ENCODE data around the gene SCP2.

DNA sequence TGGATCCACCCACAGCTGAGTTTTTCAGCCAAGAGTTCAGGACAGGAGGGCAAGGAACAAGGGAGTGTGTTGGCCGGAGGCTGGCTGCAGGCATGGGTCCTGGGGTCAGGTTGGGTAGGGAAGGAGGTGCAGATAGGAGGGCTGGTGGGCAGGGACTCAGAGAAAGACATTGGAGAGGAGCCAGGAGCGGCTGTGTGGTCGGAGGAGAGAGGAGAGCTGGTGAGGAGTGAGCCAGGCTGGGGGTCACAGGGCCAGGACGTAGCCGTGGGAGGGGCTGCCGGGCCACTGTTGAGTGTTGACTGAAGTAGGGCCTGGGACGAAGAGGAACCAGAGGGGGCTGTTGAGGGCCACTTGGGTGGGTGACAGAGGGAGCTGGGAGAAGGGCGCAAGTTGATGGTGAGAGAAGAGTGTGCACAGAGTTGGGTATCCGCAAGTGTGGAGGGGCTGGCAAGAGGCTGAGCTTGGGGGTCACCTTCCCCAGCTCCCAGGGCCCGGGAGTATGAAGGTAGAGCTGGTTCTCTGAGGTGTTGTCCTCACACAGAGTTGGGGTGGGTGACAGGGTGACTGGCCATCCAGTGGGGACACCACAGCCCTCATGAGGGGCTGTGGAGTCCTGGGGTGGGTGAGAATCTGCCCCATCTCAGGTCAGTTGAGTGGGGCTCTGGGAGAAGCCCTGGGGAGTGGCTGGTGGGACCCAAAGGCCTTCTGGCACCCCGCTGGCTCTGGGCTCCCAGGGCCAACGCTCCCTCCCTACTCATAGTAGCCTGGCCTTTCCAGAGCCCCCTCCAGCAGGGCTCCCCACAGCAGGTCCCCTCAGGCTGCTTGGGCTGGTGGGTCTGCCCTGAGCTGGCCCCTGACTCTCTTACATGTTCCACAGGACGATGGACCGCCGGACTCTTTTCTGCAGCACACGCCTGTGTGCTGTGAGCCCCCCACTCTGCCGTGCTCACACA lies 156.8 kb downstream of the SCP2 start:
- no peak for TF ChIP-seq SP1 (IDR thresholded peaks at IDR 0.05)
- no peak for TF ChIP-seq SUZ12 (IDR thresholded peaks at IDR 0.05)
- no peak for TF ChIP-seq FOXA1 (IDR thresholded peaks at IDR 0.05)
- TF ChIP-seq FOXK2 (IDR thresholded peaks at IDR 0.05), result no peak
- no peak for TF ChIP-seq ARNT (IDR thresholded peaks at IDR 0.05)
- no peak for TF ChIP-seq FOXM1 (IDR thresholded peaks at IDR 0.05; ENCODE audit: borderline replicate concordance)
- TF ChIP-seq HDGF (IDR thresholded peaks at IDR 0.05; ENCODE audit: borderline replicate concordance), result no peak
- no peak for TF ChIP-seq BHLHE40 (IDR thresholded peaks at IDR 0.05; ENCODE audit: borderline replicate concordance)
- no peak for TF ChIP-seq LEF1 (IDR thresholded peaks at IDR 0.05; ENCODE audit: borderline replicate concordance)
- TF ChIP-seq ELF4 (IDR thresholded peaks at IDR 0.05), result no peak

All from HEK293T (cell line).